ELF-1 (cell line): Measurements from ENCODE around the gene AMOTL1.
"Not testable (repeated sequence)": the region's sequence is repeated elsewhere in the genome, so short reads cannot be mapped to it uniquely, and the experiment has no call there.

ENCODE experiments used
- DNase-seq: peaks from one replicate; pipeline ENCODE4 v3.0.0-alpha.2; 2016; ENCODE audit warnings: low read depth, low spot score

AMOTL1 gene

GRCh38 chr11:94820480-94820879, 52.3 kb downstream of the AMOTL1 start:
- no peak for DNase-seq

- DNase-seq = no peak
Measured at GRCh38 chr11:94821439-94821838, 53.3 kb downstream of the AMOTL1 start.

GRCh38 chr11:94822080-94822479, 53.9 kb downstream of the AMOTL1 start:
- DNase-seq = no peak

- no peak for DNase-seq
Measured at GRCh38 chr11:94823102-94823732, 55.1 kb downstream of the AMOTL1 start.

- DNase-seq = no peak
Measured at GRCh38 chr11:94825031-94825430, 56.9 kb downstream of the AMOTL1 start.

- no peak for DNase-seq
Measured at GRCh38 chr11:94825481-94825880, 57.3 kb downstream of the AMOTL1 start.

- DNase-seq = peak; percentile 15
Measured at GRCh38 chr11:94826415-94826814, 58.3 kb downstream of the AMOTL1 start.

- DNase-seq = no peak
Measured at GRCh38 chr11:94828088-94828487, 59.9 kb downstream of the AMOTL1 start.

- no peak for DNase-seq
Measured at GRCh38 chr11:94830722-94831510, 62.8 kb downstream of the AMOTL1 start.

- DNase-seq = no peak
Measured at GRCh38 chr11:94831529-94831928, 63.4 kb downstream of the AMOTL1 start.

GRCh38 chr11:94832604-94833235, 64.6 kb downstream of the AMOTL1 start:
- no peak for DNase-seq

- DNase-seq = no peak
Measured at GRCh38 chr11:94834911-94835593, 66.9 kb downstream of the AMOTL1 start.

- DNase-seq = no peak
Measured at GRCh38 chr11:94835594-94835927, 67.4 kb downstream of the AMOTL1 start.

- no peak for DNase-seq
Measured at GRCh38 chr11:94837317-94837716, 69.2 kb downstream of the AMOTL1 start.

- no peak for DNase-seq
Measured at GRCh38 chr11:94838027-94838731, 70.0 kb downstream of the AMOTL1 start.

GRCh38 chr11:94840209-94840608, 72.1 kb downstream of the AMOTL1 start:
- DNase-seq = no peak

GRCh38 chr11:94844031-94844430, 75.9 kb downstream of the AMOTL1 start:
- DNase-seq = no peak

GRCh38 chr11:94845622-94846021, 77.5 kb downstream of the AMOTL1 start:
- DNase-seq = no peak

GRCh38 chr11:94849839-94850238, 81.7 kb downstream of the AMOTL1 start:
- no peak for DNase-seq

- no peak for DNase-seq
Measured at GRCh38 chr11:94851864-94852636, 83.9 kb downstream of the AMOTL1 start.

- DNase-seq = not testable (repeated sequence)
Measured at GRCh38 chr11:94853288-94853687, 85.1 kb downstream of the AMOTL1 start.
